NCI-H2107 treated with DMSO at 0.1 percent for 48 hours (cell line): Measurements from ENCODE around the gene BTNL9.
"Not testable (repeated sequence)": the region's sequence is repeated elsewhere in the genome, so short reads cannot be mapped to it uniquely, and the experiment has no call there.

Experiments used
- DNase-seq: peaks from one replicate; lab custom pipeline; 2025; ENCODE audit not compliant: unreplicated experiment; lab: John Stamatoyannopoulos, UW

Gene BTNL9

GRCh38 chr5:181060924-181061323 is 20.9 kb downstream of the BTNL9 start:
- DNase-seq, result no peak

GRCh38 chr5:181061645-181062044 is 21.6 kb downstream of the BTNL9 start:
- DNase-seq, result no peak

- DNase-seq, result no peak
Observed at GRCh38 chr5:181062631-181063030, 22.6 kb downstream of the BTNL9 start.

GRCh38 chr5:181063514-181063913 is 23.4 kb downstream of the BTNL9 start:
- no peak for DNase-seq

GRCh38 chr5:181064987-181065386 is 24.9 kb downstream of the BTNL9 start:
- DNase-seq, result no peak

- no peak for DNase-seq
Observed at GRCh38 chr5:181069767-181070491, 29.9 kb downstream of the BTNL9 start.

GRCh38 chr5:181070523-181070922 is 30.5 kb downstream of the BTNL9 start:
- no peak for DNase-seq

GRCh38 chr5:181071257-181071656 is 31.2 kb downstream of the BTNL9 start:
- DNase-seq, result no peak

- DNase-seq, result no peak
Observed at GRCh38 chr5:181076920-181077319, 36.9 kb downstream of the BTNL9 start.

- no peak for DNase-seq
Observed at GRCh38 chr5:181081989-181082388, 41.9 kb downstream of the BTNL9 start.

- no peak for DNase-seq
Observed at GRCh38 chr5:181084621-181085195, 44.6 kb downstream of the BTNL9 start.

GRCh38 chr5:181086026-181086883 is 46.2 kb downstream of the BTNL9 start:
- no peak for DNase-seq

- no peak for DNase-seq
Observed at GRCh38 chr5:181086884-181087205, 46.8 kb downstream of the BTNL9 start.

GRCh38 chr5:181087309-181087708 is 47.2 kb downstream of the BTNL9 start:
- DNase-seq, result no peak

- DNase-seq, result no peak
Observed at GRCh38 chr5:181088289-181088688, 48.2 kb downstream of the BTNL9 start.

GRCh38 chr5:181092428-181092827 is 52.4 kb downstream of the BTNL9 start:
- no peak for DNase-seq

GRCh38 chr5:181095162-181095561 is 55.1 kb downstream of the BTNL9 start:
- DNase-seq, result not testable (repeated sequence)

- not testable (repeated sequence) for DNase-seq
Observed at GRCh38 chr5:181096721-181097382, 56.8 kb downstream of the BTNL9 start.

- DNase-seq, result not testable (repeated sequence)
Observed at GRCh38 chr5:181097383-181097753, 57.3 kb downstream of the BTNL9 start.

GRCh38 chr5:181097759-181098491 is 57.9 kb downstream of the BTNL9 start:
- DNase-seq, result not testable (repeated sequence)
